Erythroblast (primary cell): Measurements from ENCODE around the gene ZNF625.

Source experiments
- GATA1 ChIP-seq: IDR thresholded peaks from 2 replicates; pipeline ENCODE4 v1.6.1; 2011; ENCODE audit warnings: low read depth, mild to moderate bottlenecking, control low read depth, low read length, moderate library complexity
- POLR2A ChIP-seq: IDR thresholded peaks from 2 replicates; pipeline ENCODE4 v1.6.1; 2011; ENCODE audit warnings: mild to moderate bottlenecking, low read length

GRCh38 chr19:12141405-12141736 is 15.2 kb downstream of the ZNF625 start:
- TF ChIP-seq POLR2A (peak; percentile 25), GATA1 (no peak)
